GM12891 (cell line): ENCODE data around the gene PDE4DIP.
"Not testable (repeated sequence)": the region's sequence is repeated elsewhere in the genome, so short reads cannot be mapped to it uniquely, and the experiment has no call there.

Source experiments
- POLR2A ChIP-seq: IDR thresholded peaks from 2 replicates; pipeline ENCODE4 v1.6.1; 2011; ENCODE audit warnings: low read depth, low read length, control low read depth
- POLR2AphosphoS5 ChIP-seq: IDR thresholded peaks from 2 replicates; pipeline ENCODE4 v1.6.1; 2011; ENCODE audit warnings: low read depth, low read length, control low read depth
- SPI1 ChIP-seq: IDR thresholded peaks from 2 replicates; pipeline ENCODE4 v1.6.1; 2011; ENCODE audit warnings: low read depth, low read length, control low read depth
- TAF1 ChIP-seq: IDR thresholded peaks from 2 replicates; pipeline ENCODE4 v1.6.1; 2011; ENCODE audit warnings: low read depth, low read length, control low read depth

GRCh38 chr1:148868924-148869633, 24.9 kb downstream of the PDE4DIP start:
- TF ChIP-seq POLR2A, POLR2AphosphoS5, SPI1, TAF1: not testable (repeated sequence)
